MCF 10A (cell line): ENCODE results near the gene WDPCP. TPM values are rescaled to one million over a fixed set of nuclear protein-coding genes. Genes with fewer than 3 reads are reported as not detected.

Source experiments
- BruUV-seq: library from RNA; stranded (reverse); fragments of 400-500 nt; replicated peaks from 2 replicates; lab custom pipeline; 2021; lab: Mats Ljungman, UMichigan
- CTCF ChIA-PET: fragments of 300-600 bp; sonication (Branson Sonifier 250); formaldehyde crosslinking; extraction: SDS; loops from one replicate; lab custom pipeline; 2021; ENCODE audit warnings: antibody characterized with exemption, inconsistent platforms; lab: Yijun Ruan, JAX
- POLR2A ChIA-PET: fragments of 300-600, 350-650 bp; sonication (Branson Sonifier 250); formaldehyde crosslinking; extraction: SDS; loops from one replicate; lab custom pipeline; 2020; ENCODE audit warnings: antibody characterized with exemption, inconsistent platforms; lab: Yijun Ruan, JAX
- DNase-seq: peaks from one replicate; pipeline ENCODE4 v3.0.0-alpha.2; 2018; ENCODE audit not compliant: unreplicated experiment
- H3K27ac Mint-ChIP-seq: one replicate; pipeline ENCODE4 v1.8.0; 2022; ENCODE audit warnings: mild to moderate bottlenecking, low read depth, mixed read lengths; ENCODE audit not compliant: unreplicated experiment
- H3K27me3 Mint-ChIP-seq: one replicate; pipeline ENCODE4 v1.8.0; 2022; ENCODE audit warnings: mixed read lengths; ENCODE audit not compliant: insufficient read depth, unreplicated experiment
- H3K36me3 Mint-ChIP-seq: one replicate; pipeline ENCODE4 v1.8.0; 2022; ENCODE audit warnings: mild to moderate bottlenecking, moderate library complexity, mixed read lengths; ENCODE audit not compliant: insufficient read depth, unreplicated experiment
- H3K4me1 Mint-ChIP-seq: one replicate; pipeline ENCODE4 v1.8.0; 2022; ENCODE audit warnings: mixed read lengths; ENCODE audit not compliant: insufficient read depth, unreplicated experiment
- H3K4me3 Mint-ChIP-seq: one replicate; pipeline ENCODE4 v1.8.0; 2022; ENCODE audit warnings: mild to moderate bottlenecking, moderate library complexity, mixed read lengths; ENCODE audit not compliant: unreplicated experiment
- H3K9me3 Mint-ChIP-seq: one replicate; pipeline ENCODE4 v1.8.0; 2022; ENCODE audit warnings: mixed read lengths; ENCODE audit not compliant: unreplicated experiment
- CTCF ChIP-seq: fragments of 200-600 bp; IDR thresholded peaks from one replicate; pipeline ENCODE4 v1.8.0; 2022; ENCODE audit warnings: antibody characterized with exemption, mild to moderate bottlenecking; ENCODE audit not compliant: unreplicated experiment
- intact Hi-C: fragments of 100-400 bp; cut with micrococcal nuclease; formaldehyde crosslinking; loops from 2 replicates; pipeline ENCODE4 v1.14.1; 2022
- total RNA-seq: library from RNA; stranded (reverse); gene quantifications from 2 replicates; pipeline ENCODE4 v1.2.3, GENCODE V29; 2022

The WDPCP gene
- total RNA-seq, 1 experiment from 2014 or later, result 6.9 TPM

- Mint-ChIP-seq H3K4me1 (no peaks in the 10 kb centered on the region), H3K36me3 (no peaks in the 10 kb centered on the region), H3K27me3 (no peaks in the 10 kb centered on the region), H3K9me3 (no peaks in the 10 kb centered on the region), H3K4me3 (no peak overlapping the region), H3K27ac (no peak overlapping the region)
- intact Hi-C loops, result no loop called here
- CTCF ChIA-PET, result no interaction called here
- DNase-seq, result no peak
- TF ChIP-seq CTCF, result no peak
- BruUV-seq, result no TSS peak
- POLR2A ChIA-PET, result no interaction called here
Measured at GRCh38 chr2:63218800-63219526, 369.3 kb downstream of the WDPCP start.

- no peak overlapping the region for H3K27ac Mint-ChIP-seq
- no peak for TF ChIP-seq CTCF
- no peaks in the 10 kb centered on the region for H3K4me1 Mint-ChIP-seq
- no TSS peak for BruUV-seq
- no peaks in the 10 kb centered on the region for H3K36me3 Mint-ChIP-seq
- ChIA-PET POLR2A (no interaction called here), CTCF (no interaction called here)
- DNase-seq, result no peak
- no peaks in the 10 kb centered on the region for H3K27me3 Mint-ChIP-seq
- peaks cover 6% of the 10 kb centered on the region for H3K9me3 Mint-ChIP-seq
- intact Hi-C loops, result no loop called here
- no peak overlapping the region for H3K4me3 Mint-ChIP-seq
Measured at GRCh38 chr2:63195310-63195709, 393.0 kb downstream of the WDPCP start.

- no peaks in the 10 kb centered on the region for H3K36me3 Mint-ChIP-seq
- CTCF ChIA-PET, result interaction anchor here (1.2 kb wide), 1 partner anchor 293 kb away, joined by 3 read pairs; no protein-coding TSS in a partner anchor
- peaks cover 6% of the 10 kb centered on the region for H3K9me3 Mint-ChIP-seq
- no TSS peak for BruUV-seq
- no peak for TF ChIP-seq CTCF
- H3K27me3 Mint-ChIP-seq, result no peaks in the 10 kb centered on the region
- no peak for DNase-seq
- POLR2A ChIA-PET, result no interaction called here
- intact Hi-C loops, result no loop called here
- no peak overlapping the region for H3K27ac Mint-ChIP-seq
- H3K4me1 Mint-ChIP-seq, result peaks cover under 1% of the 10 kb centered on the region
- H3K4me3 Mint-ChIP-seq, result no peak overlapping the region
Measured at GRCh38 chr2:63194175-63194574, 394.1 kb downstream of the WDPCP start.

GRCh38 chr2:63192889-63193774 lies 395.1 kb downstream of the WDPCP start:
- CTCF ChIA-PET, result interaction anchor here (1.2 kb wide), 1 partner anchor 294 kb away, joined by 3 read pairs; no protein-coding TSS in a partner anchor
- POLR2A ChIA-PET, result interaction anchor here (1.3 kb wide), 1 partner anchor 294 kb away, joined by 3 read pairs; no protein-coding TSS in a partner anchor
- no peak overlapping the region for H3K27ac Mint-ChIP-seq
- TF ChIP-seq CTCF, result no peak
- no peak overlapping the region for H3K4me3 Mint-ChIP-seq
- no peaks in the 10 kb centered on the region for H3K27me3 Mint-ChIP-seq
- BruUV-seq, result no TSS peak
- H3K9me3 Mint-ChIP-seq, result no peaks in the 10 kb centered on the region
- H3K4me1 Mint-ChIP-seq, result peaks cover 6% of the 10 kb centered on the region
- DNase-seq, result no peak
- intact Hi-C loops, result no loop called here
- no peaks in the 10 kb centered on the region for H3K36me3 Mint-ChIP-seq
